GM18867 (cell line): ENCODE results near the gene PHLPP2.

Source experiments
- ATAC-seq: cut with Tn5 transposase; IDR thresholded peaks from one replicate; pipeline ENCODE4 v1.9.1; 2021; ENCODE audit warnings: mild to moderate bottlenecking, moderate library complexity; ENCODE audit not compliant: unreplicated experiment

Gene PHLPP2

GRCh38 chr16:71669926-71670536 lies 54.5 kb downstream of the PHLPP2 start:
- ATAC-seq, result no peak

- no peak for ATAC-seq
Observed at GRCh38 chr16:71666928-71667707, 57.4 kb downstream of the PHLPP2 start.

GRCh38 chr16:71666264-71666663 lies 58.2 kb downstream of the PHLPP2 start:
- no peak for ATAC-seq

GRCh38 chr16:71659471-71659870 lies 65.0 kb downstream of the PHLPP2 start:
- ATAC-seq, result no peak

GRCh38 chr16:71658771-71659170 lies 65.7 kb downstream of the PHLPP2 start:
- ATAC-seq, result no peak

GRCh38 chr16:71649704-71650103 lies 74.8 kb downstream of the PHLPP2 start:
- ATAC-seq, result no peak

- no peak for ATAC-seq
Observed at GRCh38 chr16:71648921-71649320, 75.6 kb downstream of the PHLPP2 start.

- ATAC-seq, result no peak
Observed at GRCh38 chr16:71648162-71648561, 76.3 kb downstream of the PHLPP2 start.

GRCh38 chr16:71647391-71647790 lies 77.1 kb downstream of the PHLPP2 start:
- ATAC-seq, result no peak

GRCh38 chr16:71645450-71645849 lies 79.1 kb downstream of the PHLPP2 start:
- no peak for ATAC-seq

- ATAC-seq, result no peak
Observed at GRCh38 chr16:71637398-71637797, 87.1 kb downstream of the PHLPP2 start.

GRCh38 chr16:71635632-71636031 lies 88.9 kb downstream of the PHLPP2 start:
- no peak for ATAC-seq

GRCh38 chr16:71631776-71632175 lies 92.7 kb downstream of the PHLPP2 start:
- ATAC-seq, result no peak

GRCh38 chr16:71630808-71631207 lies 93.7 kb downstream of the PHLPP2 start:
- ATAC-seq, result no peak

- no peak for ATAC-seq
Observed at GRCh38 chr16:71629278-71630016, 95.1 kb downstream of the PHLPP2 start.

- ATAC-seq, result no peak
Observed at GRCh38 chr16:71628810-71629209, 95.7 kb downstream of the PHLPP2 start.

- ATAC-seq, result no peak
Observed at GRCh38 chr16:71627731-71628181, 96.7 kb downstream of the PHLPP2 start.

- no peak for ATAC-seq
Observed at GRCh38 chr16:71626858-71627213, 97.7 kb downstream of the PHLPP2 start.

GRCh38 chr16:71626018-71626857 lies 98.3 kb downstream of the PHLPP2 start, which contains the start of gene MARVELD3:
TSS of gene MARVELD3 (plus strand) at chr16:71626184. CDS start at chr16:71626230, 46 bp downstream.
- no peak for ATAC-seq

- ATAC-seq, result no peak
Observed at GRCh38 chr16:71625113-71625850, 99.2 kb downstream of the PHLPP2 start.
